CD4-positive, alpha-beta T cell treated with Interleukin-17A for 4 hours (primary cell): Measurements from ENCODE around the gene RIOK1.
"Not testable (repeated sequence)": the region's sequence is repeated elsewhere in the genome, so short reads cannot be mapped to it uniquely, and the experiment has no call there.

Source experiments
- DNase-seq: peaks from one replicate; pipeline ENCODE4 v3.0.0-alpha.2; 2020; ENCODE audit warnings: mixed read lengths

Gene RIOK1

DNA sequence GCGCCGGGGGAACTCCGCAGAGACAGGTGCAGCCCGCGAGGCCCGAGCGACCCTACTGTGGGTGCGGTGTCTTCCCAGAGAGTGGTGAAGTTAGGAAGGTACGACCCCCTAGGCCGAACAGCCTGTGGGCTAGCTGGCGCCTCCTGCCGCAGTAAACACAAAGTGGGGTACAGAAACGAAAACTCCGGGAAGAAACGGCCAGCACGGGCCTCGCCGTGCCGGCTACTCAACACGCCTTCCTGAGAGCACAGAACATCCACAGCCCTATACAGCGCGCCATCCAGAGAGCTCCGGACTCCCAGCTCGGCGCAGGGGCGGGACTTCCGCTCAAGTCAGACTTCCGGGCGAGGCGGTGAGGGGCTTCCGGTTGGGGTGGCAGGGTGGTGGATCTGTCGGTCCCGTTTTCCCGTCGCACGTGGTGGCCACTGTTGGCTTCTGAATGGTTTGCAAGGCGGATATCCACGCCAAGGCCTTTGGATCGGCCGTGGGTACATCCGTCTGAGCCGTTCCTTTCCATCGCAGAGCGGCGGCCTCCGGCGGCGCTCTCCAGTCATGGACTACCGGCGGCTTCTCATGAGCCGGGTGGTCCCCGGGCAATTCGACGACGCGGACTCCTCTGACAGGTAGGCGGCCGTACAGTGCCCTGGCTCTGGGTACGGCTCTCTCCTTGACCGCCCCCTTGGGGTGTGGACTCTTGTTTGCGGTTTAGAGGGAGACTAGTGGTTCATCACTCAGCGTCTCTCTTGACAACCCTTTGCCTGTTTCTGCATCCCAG, at the start of gene RIOK1, which contains the start of gene CAGE1:
Gene RIOK1 (plus strand): TSS at position 358 of the 775 bp plus-strand sequence. CDS start 195 bp downstream, at position 553.
Gene CAGE1 (minus strand): TSS at position 292 of the 775 bp plus-strand sequence. CDS start 2,569 bp downstream, outside the sequence.
- DNase-seq: peak; percentile 97

DNA sequence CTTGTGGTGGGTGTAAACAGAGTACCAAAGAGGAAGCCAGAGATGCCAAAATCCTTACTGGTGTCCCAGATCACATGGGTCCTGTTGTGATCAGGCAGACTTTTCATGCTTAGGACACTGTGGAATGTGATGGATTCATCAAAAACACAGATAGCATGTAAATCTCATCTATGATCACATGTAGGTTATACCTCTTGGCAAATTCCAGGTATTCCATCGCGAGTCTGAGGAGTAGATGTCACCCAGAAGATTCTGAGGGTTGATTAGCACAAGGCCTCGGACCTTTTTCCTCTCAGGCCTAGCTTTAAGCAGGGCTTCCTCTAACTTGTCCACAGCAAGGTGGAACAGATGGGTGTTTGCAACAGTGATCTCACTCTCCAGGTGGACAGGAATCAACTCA, 48.3 kb upstream of the RIOK1 start:
- DNase-seq: no peak

DNA sequence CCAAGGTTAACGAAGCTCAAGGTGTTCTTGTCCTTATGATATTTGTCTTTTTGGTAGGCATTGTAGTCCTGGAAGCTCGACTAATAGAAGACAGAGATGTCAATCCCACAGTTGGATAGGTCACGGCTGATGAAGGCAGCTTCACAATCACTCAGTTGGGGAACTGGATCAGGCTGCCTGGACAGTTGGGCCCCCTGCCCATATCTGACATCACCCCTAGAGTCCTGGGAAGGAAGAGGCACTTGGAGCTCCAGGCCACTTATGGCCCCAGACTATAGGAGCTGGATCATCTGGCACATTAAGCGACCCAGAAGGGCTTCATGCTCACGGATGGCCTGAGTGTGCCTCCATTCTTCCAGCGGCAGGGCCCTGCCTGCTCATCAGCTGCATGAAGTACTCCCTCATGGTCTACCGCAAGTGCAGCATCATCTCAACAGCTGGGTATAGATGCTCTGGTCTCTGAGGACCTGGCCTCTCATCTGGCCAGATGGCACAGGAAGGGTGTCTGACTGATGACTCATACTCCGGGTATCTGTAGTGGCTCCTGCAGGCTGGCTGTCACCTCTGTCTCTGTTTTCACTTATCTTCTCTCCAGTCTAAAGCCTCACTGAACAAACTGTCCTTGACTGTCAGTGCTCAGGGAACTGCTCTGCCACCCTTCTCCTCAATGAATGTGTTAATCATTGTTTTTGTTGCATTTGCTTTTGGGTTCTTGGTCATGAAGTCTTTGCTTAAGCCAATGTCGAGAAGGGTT, 47.4 kb upstream of the RIOK1 start:
- no peak for DNase-seq

DNA sequence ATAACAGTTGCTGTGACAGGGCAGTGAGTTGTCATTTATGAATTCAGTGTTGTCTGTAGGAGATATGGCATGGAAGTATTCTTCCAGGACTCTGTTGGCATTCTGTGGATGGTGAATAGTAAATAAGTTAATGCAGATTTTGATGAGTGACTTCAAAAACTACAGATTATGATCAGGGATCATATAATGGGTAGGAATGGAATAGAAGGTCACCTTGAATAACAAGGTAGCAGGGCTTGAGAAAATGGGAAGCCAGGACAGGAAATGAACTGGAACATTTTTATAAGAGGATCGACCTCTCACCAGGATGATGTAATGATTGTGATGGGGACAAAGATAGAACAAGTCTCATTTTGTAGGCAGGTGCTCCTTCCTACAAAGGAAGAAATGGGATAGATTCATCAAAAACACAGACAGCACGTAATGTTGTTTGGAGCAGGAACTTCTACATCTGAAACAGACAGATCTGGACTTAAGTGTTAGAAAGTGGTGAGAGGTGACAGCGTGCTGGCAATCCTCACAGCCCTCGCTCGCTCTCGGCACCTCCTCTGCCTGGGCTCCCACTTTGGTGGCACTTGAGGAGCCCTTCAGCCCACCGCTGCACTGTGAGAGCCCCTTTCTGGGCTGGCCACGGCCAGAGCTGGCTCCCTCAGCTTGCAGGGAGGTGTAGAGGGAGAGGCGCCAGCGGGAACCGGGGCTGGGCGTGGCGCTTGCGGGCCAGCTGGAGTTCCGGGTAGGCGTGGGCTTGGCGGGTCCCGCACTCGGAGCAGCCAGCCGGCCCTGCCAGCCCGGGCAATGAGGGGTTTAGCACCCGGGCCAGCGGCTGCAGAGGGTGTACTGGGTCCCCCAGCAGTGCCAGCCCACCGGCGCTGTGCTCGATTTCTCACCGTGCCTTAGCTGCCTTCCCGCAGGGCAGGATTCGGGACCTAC, 45.8 kb upstream of the RIOK1 start:
- DNase-seq: peak; percentile 5

DNA sequence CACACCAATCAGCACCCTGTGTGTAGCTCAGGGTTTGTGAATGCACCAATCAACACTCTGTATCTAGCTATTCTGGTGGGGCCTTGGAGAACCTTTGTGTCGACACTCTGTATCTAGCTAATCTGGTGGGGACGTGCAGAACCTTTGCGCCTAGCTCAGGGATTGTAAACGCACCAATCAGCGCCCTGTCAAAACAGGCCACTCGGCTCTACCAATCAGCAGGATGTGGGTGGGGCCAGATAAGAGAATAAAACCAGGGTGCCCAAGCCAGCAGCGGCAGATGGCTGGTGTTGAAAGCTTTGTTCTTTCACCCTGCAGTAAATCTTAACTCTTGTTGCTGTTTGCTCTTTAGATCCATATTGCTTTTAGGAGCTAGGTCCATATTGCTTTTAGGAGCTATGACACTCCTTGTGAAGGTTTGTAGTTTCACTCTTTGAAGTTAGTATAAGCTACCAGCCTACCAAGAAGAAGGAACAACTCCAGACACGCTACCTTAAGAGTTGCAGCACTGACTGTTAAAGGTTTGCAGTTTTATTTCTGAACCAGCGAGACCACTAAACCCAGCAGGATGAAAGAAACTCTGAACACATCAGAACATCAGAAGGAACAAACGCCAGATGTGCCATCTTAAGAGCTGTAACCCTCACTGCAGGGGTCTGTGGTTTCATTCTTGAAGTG, 44.7 kb upstream of the RIOK1 start:
- not testable (repeated sequence) for DNase-seq

DNA sequence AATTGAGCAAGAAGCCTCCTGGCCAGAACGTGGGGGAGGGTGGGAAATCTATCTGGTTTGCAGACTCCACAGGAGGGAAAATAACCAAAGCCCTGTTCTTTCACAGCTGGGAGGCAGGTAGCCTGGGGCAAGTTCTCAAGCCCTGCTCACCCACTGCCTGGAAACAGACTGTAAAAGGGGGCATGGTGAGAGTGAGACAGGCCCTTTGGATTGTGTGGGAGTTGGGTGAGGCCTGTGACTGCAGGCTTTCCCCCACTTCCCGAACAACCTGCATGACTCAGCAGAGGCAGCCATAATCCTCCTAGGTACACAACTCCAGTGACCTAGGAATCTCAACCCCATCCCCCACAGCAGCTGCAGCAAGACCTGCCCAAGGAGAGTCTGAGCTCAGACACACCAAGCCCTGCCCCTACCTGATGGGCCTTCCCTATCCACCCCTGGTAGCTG, 42.0 kb upstream of the RIOK1 start:
- DNase-seq: not testable (repeated sequence)

DNA sequence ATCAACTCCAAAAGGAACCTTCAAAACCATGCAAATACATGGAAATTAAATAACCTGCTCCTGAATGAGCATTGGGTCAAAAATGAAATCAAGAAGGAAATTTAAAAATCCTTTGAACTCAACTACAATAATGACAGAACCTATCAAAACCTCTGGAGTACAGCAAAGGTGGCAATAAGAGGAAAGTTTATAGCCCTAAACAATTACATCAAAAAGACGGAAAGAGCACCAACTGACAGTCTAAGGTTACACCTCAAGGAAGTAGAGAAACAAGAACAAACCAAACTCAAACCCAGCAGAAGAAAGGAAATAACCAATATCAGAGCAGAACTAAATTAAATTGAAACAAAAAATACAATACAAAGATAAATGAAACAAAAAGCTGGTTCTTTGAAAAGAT, 39.0 kb upstream of the RIOK1 start:
- DNase-seq: not testable (repeated sequence)

DNA sequence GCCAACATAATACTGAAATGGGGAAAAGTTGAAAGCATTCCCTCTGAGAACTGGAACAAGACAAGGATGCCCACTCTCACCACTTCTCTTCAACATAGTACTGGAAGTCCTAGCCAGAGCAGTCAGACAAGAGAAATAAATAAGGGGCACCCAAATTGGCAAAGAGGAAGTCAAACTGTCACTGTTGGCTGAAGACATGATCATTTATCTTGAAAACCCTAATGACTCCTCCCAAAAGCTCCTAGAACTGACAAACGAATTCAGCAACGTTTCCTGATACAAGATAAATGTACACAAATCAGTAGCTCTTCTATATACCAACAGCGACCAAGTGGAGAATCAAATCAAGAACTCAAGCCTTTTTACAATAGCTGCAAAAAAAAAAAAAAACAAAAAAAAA, 37.7 kb upstream of the RIOK1 start:
- not testable (repeated sequence) for DNase-seq

DNA sequence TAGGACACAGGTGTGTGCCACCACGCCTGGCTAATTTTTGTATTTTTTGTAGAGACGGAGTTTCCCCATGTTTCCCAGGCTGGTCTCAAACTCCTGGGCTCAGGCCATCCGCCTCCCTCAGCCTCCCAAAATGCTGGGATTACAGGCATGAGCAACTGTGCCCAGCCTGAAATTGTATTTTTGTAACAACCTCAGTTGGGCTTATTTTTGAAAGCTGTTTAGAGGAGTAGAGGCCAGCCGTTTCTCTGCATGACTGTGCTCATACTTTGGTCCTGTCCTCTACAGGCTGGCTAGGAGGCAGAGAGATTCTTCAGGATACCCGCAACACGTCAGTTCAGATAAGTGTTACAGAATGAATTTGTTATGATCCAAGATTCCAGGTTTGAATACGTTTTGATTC, 22.2 kb upstream of the RIOK1 start:
- DNase-seq: no peak

DNA sequence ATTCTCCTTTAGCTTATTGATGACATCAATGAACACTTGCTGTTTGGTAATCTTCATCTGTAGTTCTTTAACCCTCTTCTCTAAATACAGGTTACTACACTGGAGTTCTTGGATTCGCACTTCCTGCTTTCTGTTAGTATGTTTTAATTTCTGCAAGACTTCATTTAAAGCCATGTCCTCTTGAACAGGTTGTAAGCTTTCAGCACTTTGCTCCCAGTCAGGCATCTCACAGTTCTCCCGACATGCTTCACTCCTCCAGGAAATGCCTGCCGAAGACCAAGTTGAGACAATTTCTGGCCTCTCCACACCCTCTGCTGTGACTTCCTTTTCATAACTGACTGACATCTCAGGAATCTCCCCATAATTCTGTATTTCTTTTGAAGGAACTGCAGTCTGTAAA, 15.9 kb upstream of the RIOK1 start:
- DNase-seq: no peak

DNA sequence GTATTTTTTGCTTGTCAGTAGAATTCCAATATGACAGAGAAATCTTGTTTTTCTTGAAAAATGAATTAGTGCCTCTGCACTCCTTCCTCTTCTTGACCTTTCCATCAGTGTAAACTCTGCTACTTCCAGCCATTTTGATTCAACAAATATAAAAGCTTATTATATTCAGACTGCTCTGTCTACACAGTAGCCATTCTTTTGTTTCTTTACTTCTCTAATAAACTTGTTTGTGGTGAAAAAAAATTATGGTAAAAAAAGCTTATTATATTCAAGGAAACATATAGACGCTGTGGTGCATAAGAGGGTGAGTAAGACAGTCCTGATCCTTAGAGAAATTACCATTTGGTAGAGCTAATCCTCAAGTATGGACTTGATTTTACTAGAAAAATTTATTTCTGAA, 11.6 kb upstream of the RIOK1 start:
- DNase-seq: no peak

DNA sequence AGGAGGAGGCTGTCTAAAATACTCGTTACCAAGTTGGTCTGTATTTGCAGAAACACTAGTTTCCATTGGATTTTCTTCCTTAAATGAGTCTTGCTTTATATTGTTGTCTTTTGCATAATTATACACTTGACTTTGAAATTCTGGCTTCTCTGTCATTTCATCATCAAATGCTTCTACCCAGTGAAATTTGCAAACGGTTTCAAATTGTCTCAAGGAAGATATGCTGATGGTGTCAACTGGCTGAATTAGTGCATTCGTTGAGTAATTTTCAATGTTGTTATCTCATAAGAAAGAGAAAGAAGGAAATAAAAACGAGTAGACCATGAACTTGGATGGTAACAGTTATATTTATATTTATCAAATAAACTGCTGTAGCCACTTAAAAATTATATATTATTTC, 10.9 kb upstream of the RIOK1 start:
- no peak for DNase-seq

DNA sequence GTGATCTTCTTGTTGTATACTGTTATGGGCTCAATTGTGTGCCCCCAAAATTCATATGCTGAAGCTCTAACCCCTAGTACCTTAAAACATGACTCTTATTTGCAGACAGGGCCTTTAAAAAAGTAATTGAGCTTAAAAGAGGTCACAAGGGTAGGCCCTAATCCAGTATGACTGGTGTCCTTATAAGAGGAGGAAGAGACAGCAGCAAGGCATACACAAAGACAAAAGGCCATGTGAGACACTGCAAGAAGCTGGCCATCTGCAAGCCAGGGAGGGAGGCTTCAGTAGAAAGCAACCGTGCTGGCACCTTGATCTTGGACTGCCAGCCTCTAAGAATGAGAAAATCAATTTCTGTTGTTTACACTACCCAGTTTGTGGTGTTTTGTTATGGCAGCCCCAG, 8.5 kb upstream of the RIOK1 start:
- no peak for DNase-seq

DNA sequence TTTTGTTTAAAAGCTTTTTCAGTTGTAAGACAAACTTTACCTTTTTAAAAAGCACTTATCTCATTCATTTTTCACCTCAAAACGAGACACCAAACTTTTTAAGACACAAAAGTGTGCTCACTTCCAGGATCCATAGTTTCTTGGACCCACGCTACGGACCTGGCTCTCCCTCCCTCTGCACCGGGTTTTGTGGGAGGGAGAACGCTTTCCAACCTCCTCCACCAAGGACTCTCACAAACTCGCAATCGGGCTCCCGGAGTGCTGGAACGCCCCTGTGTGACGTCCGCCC, 502 bp upstream of the RIOK1 start:
- DNase-seq: no peak

DNA sequence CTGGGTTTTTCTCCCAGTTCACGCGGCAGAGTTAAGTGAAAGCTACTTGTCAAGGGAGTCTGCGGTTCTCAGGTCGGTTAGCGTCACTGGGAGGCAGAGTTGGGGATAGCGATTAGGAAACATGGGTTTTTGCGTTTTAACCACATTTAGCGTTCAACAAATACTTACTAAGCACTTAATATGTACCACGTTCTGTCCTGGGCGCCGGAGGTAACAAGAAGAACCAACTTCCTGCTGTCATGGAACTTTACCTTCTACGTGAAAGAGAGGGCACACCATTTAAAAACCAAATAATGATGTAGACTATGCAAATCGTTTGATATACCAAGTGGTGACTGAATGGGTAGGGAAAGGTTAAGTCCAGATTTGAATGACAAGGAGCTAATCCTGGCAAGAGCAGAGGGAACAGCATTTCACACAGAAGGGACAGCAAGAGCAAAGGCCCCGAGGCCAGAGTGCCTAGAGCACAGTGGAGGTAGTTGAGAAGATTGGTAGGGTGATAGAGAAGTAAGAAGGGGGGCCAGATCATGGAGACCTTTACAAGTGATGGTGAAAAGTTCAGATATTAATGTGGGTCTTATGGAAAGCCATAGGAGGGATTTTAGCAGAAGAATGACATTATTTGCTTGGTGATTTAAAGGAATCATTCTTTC, 744 bp downstream of the RIOK1 start:
- no peak for DNase-seq

DNA sequence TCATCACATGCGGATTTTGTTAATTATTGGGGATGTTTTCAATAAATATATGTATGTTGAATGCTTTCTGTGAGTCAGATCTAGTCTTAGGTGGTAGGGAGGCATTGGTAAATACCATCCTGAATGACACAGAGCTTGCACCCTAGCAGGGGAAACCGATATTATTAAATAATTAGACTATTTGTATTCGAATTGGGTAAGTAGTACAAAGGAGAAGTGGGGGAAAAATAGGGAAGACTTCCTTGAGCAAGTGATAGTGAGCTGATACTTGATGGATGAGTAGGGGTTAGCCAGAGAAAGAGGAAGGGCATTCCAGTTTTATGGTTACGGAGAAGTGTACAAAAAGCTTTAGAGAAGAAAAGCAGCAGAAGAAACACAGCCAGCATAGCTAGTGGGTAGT, 1.5 kb downstream of the RIOK1 start:
- DNase-seq: no peak

DNA sequence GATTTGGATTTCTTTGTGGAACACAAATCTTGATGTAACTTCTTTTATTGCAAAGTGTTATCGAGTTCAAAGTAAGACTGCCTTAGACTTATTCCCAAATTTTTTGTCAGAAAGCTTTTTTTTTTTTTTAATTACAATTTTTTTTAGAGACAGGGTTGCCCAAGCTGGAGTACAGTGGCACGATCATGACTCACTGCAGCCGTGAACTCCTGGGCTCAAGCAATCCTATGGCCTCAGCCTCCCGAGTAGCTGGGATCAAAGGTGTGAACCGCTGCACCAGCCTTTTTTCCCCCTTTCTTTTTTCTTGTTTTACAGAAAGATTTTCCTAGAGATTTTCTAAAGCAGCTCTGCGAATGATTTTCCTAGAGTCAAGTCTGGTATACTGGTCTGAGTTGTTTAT, 2.8 kb downstream of the RIOK1 start:
- no peak for DNase-seq

DNA sequence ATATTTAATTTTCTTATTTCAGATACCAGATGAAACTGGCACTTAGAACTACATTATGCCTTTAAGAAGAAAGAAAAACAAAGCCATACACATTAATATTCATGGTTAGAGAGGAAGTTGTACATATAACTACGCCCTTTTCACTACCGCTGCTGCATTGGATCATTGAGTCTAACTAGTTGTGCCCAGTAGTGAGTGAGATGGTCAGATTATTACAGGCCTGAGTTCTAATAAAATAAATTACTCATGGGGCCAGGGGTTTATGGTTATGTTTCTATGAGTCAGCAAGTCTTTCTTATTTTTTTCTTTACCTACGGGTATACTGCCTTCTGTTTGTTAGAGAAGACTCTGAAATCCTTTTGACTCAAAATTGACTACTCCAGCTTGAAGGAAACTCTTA, 11.5 kb downstream of the RIOK1 start:
- DNase-seq: no peak

DNA sequence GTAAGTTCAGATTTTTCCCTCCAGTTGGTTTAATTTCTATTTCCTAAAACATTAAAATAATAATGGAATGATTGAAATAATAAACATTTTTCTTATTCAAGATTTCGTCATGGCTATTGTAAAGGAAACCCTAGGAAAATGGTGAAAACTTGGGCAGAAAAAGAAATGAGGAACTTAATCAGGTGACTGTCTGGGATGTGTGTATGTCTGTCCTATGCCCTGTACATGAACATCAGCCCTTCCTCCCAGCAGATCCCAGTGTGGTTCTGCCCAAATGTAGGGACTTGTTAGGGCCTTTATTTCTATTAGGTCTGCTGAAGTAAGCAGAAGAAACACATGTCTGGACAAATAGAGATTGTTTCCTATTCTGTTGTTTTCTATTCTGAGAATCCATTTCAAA, 13.1 kb downstream of the RIOK1 start:
- no peak for DNase-seq

DNA sequence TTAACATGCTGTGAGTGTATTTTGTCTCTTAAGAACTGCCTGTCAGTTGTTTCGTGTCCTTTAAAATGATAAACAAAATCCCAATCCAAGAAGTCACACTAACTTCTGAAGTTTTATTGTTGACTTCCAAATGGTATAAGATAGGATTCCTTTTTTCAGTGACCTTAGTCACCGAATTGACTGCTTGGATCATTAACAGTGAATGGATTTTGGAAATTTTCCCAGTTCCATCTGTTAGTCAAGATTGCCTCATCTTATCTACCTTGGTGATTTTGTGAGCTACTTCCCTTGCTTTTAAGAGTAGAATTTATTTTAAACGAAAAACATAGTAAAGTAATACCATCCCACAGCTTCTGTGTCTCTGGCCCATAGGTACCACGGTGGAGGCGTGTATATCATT, 14.9 kb downstream of the RIOK1 start:
- DNase-seq: no peak

DNA sequence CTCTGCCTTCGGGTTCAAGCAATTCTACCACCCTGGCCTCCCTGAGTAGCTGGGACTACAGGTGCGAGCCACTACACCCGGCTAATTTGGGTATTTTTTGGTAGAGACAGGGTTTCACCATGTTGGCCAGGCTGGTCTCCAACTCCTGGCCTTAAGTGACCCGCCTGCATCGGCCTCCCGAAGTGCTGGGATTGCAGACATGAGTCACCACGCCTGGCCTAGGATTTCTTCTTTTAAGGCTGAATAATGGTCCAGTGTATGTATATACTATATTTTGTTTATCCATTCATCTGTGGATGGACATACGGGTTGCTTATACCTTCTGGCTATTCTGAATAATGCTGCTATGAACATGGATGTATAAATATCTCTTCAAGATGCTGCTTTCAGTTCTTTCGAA, 17.1 kb downstream of the RIOK1 start:
- DNase-seq: no peak

DNA sequence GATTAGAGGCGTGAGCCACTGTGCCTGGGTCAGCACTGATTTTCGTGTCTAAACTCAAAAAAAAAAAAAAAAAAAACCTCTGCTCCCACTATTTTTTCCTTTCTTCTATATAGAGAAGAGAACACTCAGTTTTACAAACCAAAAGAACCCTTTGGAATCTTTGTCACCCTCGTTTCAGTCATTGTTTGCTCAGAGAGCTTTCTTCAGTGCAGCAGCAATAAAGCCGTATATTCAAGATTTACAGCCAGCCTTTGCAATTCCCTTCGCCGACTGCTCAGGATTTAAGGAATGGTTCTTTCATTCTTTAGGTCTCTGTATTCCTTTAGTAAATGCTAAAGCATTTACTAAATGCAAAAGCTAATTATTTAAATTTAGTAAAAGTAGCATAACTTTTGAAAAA, 20.1 kb downstream of the RIOK1 start:
- no peak for DNase-seq
